RWPE2 (cell line): ENCODE data around the gene GALNT16.

Experiments
- ATAC-seq: fragments of 200-7000 bp; cut with Tn5 transposase; 3 replicates; pipeline ENCODE4 v1.9.1; 2021; ENCODE audit warnings: low read depth
- DNase-seq: peaks from one replicate; pipeline ENCODE4 v3.0.0-alpha.2; 2020; ENCODE audit warnings: low spot score
- H3K27ac ChIP-seq: fragments of 450-650 bp; 2 replicates; pipeline ENCODE4 v1.5.1; 2017; ENCODE audit warnings: mild to moderate bottlenecking; ENCODE audit not compliant: poor library complexity, severe bottlenecking
- H3K27me3 ChIP-seq: fragments of 250-450 bp; sonication (Bioruptor Pico); 2 replicates; pipeline ENCODE4 v1.5.1; 2021; ENCODE audit warnings: mild to moderate bottlenecking, moderate library complexity; ENCODE audit not compliant: insufficient read depth, poor library complexity, severe bottlenecking
- H3K36me3 ChIP-seq: fragments of 250-450 bp; sonication (Bioruptor Pico); 2 replicates; pipeline ENCODE4 v1.5.1; 2020; ENCODE audit warnings: low read depth, mild to moderate bottlenecking, moderate library complexity
- H3K4me1 ChIP-seq: fragments of 250-450 bp; sonication (Bioruptor Pico); 2 replicates; pipeline ENCODE4 v1.5.1; 2021; ENCODE audit warnings: mild to moderate bottlenecking, moderate library complexity; ENCODE audit not compliant: insufficient read depth, poor library complexity, severe bottlenecking
- H3K4me3 ChIP-seq: fragments of 250-450 bp; sonication (Bioruptor Pico); 2 replicates; pipeline ENCODE4 v1.5.1; 2021; ENCODE audit warnings: mild to moderate bottlenecking, moderate library complexity; ENCODE audit not compliant: severe bottlenecking
- H3K9me3 ChIP-seq: fragments of 250-450 bp; sonication (Bioruptor Pico); 2 replicates; pipeline ENCODE4 v1.5.1; 2021; ENCODE audit warnings: mild to moderate bottlenecking, moderate library complexity; ENCODE audit not compliant: severe bottlenecking
- CTCF ChIP-seq: fragments of 450-650 bp; IDR thresholded peaks from one replicate; pipeline ENCODE4 v1.5.1; 2017; ENCODE audit warnings: mild to moderate bottlenecking, moderate library complexity; ENCODE audit not compliant: poor library complexity, severe bottlenecking

GALNT16 gene

GRCh38 chr14:69315301-69315700, 55.3 kb downstream of the GALNT16 start:
- DNase-seq = peak; percentile 54
- TF ChIP-seq CTCF = no peak
- H3K4me3 ChIP-seq = no peak overlapping the region
- no peaks in the 10 kb centered on the region for H3K36me3 ChIP-seq
- no peaks in the 10 kb centered on the region for H3K4me1 ChIP-seq
- ATAC-seq = no peak
- no peak overlapping the region for H3K27ac ChIP-seq
- H3K9me3 ChIP-seq = no peaks in the 10 kb centered on the region
- no peaks in the 10 kb centered on the region for H3K27me3 ChIP-seq

- no peak for ATAC-seq
- no peak overlapping the region for H3K27ac ChIP-seq
- no peak overlapping the region for H3K4me3 ChIP-seq
- TF ChIP-seq CTCF = no peak
- no peaks in the 10 kb centered on the region for H3K27me3 ChIP-seq
- no peaks in the 10 kb centered on the region for H3K4me1 ChIP-seq
- DNase-seq = peak; percentile 20
- H3K36me3 ChIP-seq = no peaks in the 10 kb centered on the region
- no peaks in the 10 kb centered on the region for H3K9me3 ChIP-seq
Observed at GRCh38 chr14:69316449-69317101, 56.6 kb downstream of the GALNT16 start.

DNA sequence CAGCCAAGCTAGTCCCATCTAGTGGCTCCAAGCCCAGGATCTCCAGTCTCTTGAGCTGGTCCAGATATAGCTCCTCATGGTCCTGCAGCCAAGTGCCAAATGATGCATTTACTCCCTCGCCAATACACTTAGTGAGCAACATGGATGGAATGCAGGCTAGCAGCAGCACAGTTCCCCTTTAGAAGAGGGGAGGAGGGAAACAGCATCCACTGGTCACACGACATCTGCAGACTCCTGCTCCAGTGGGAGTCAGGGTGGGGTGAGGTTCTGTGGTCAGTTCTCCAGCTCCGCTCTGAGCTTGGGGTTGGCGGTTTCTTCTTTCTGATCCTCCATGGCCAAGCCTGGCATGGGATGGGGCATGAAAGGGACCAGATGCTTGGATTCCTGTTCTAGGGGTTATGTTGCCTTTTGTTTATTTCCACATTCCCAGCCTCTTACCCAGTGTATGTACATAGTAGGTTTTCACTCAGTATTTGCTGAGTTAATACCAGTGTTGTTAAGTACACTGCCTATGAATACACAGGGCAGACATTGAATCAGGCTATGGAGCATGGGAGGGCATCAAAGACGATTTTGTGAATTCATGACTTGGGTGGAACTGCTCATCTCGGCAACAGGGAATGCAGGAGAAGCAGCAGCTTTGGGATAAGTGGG, 57.3 kb downstream of the GALNT16 start:
- peak; percentile 34 for DNase-seq

DNA sequence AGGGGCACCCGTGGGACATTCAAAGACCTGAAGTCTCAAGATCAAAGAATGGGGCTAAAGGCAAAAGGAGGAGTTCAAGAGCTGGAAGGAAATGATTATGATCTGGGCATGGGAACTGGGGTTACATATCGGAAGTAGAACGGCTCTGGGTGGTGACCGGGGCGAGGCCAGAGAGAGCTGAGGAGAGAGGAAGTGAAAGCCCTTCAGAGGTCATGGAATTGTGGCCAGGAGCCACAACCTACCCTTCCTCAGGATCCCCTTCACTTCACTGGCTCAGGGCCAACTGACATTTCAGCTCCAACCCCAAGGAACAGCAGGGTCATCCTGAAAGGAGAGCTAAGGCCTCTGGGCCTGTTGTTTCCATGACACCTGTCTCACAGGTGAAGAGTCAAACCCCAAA, 57.8 kb downstream of the GALNT16 start:
- ATAC-seq (no peak), DNase-seq (peak; percentile 17)
- TF ChIP-seq CTCF = no peak
- H3K4me1 ChIP-seq = no peaks in the 10 kb centered on the region
- H3K27me3 ChIP-seq = no peaks in the 10 kb centered on the region
- no peaks in the 10 kb centered on the region for H3K36me3 ChIP-seq
- no peaks in the 10 kb centered on the region for H3K9me3 ChIP-seq
- no peak overlapping the region for H3K4me3 ChIP-seq
- no peak overlapping the region for H3K27ac ChIP-seq

More for the DNA sequence above, 57.3 kb downstream of the GALNT16 start:
- Histone ChIP-seq H3K9me3 (no peaks in the 10 kb centered on the region), H3K4me1 (no peaks in the 10 kb centered on the region), H3K4me3 (no peak overlapping the region), H3K36me3 (no peaks in the 10 kb centered on the region), H3K27me3 (no peaks in the 10 kb centered on the region), H3K27ac (no peak overlapping the region)
- no peak for TF ChIP-seq CTCF
- ATAC-seq = peak; percentile 89

- Histone ChIP-seq H3K9me3 (no peaks in the 10 kb centered on the region), H3K27ac (no peak overlapping the region), H3K4me3 (no peak overlapping the region), H3K36me3 (no peaks in the 10 kb centered on the region), H3K27me3 (no peaks in the 10 kb centered on the region), H3K4me1 (no peaks in the 10 kb centered on the region)
- ATAC-seq (no peak), DNase-seq (no peak)
- no peak for TF ChIP-seq CTCF
Observed at GRCh38 chr14:69318241-69318640, 58.3 kb downstream of the GALNT16 start.
